ENCODE results near the gene DPT.

GRCh38 chr1:168731244-168731953 is 2.4 kb upstream of the DPT start:
- TF ChIP-seq POLR2A (IDR thresholded peaks at IDR 0.05; ENCODE audit: borderline replicate concordance, extremely low read depth, insufficient read depth, insufficient read length) (no peak), CTCF (IDR thresholded peaks at IDR 0.05 in 2 of 3, conservative IDR thresholded peaks at IDR 0.05 in 1 of 3; ENCODE audit: borderline replicate concordance in 1 of 3, insufficient read depth in 1 of 3, low read depth in 2 of 3, low read length in 2 of 3) (no peak), REST (IDR thresholded peaks at IDR 0.05; ENCODE audit: low read depth) (no peak), EZH2 (IDR thresholded peaks at IDR 0.05) (no peak), YY1 (IDR thresholded peaks at IDR 0.05; ENCODE audit: extremely low read depth, insufficient replicate concordance, low read depth, low read length) (no peak), ELF1 (IDR thresholded peaks at IDR 0.05; ENCODE audit: borderline replicate concordance, low read depth) (no peak), ZFX (IDR thresholded peaks at IDR 0.05) (no peak), JUND (IDR thresholded peaks at IDR 0.05) (no peak), EGR1 (IDR thresholded peaks at IDR 0.05; ENCODE audit: low read depth) (no peak), EZH2phosphoT487 (IDR thresholded peaks at IDR 0.05; ENCODE audit: borderline replicate concordance) (no peak), ZBTB33 (IDR thresholded peaks at IDR 0.05; ENCODE audit: extremely low read depth, insufficient replicate concordance, low read length) (no peak), RAD21 (IDR thresholded peaks at IDR 0.05; ENCODE audit: low read depth) (no peak), POLR2AphosphoS5 (IDR thresholded peaks at IDR 0.05; ENCODE audit: low read depth, low read length) (no peak), FOSL1 (IDR thresholded peaks at IDR 0.05; ENCODE audit: low read depth) (no peak)

Measured in HCT116 (cell line).